CD4-positive, alpha-beta T cell (primary cell): Measurements from ENCODE around the gene C1orf115. TPM values are rescaled to one million over a fixed set of nuclear protein-coding genes. Genes with fewer than 3 reads are reported as not detected.
"Not testable (repeated sequence)": the region's sequence is repeated elsewhere in the genome, so short reads cannot be mapped to it uniquely, and the experiment has no call there.

Experiments
- ATAC-seq: fragments of 200-7000 bp; cut with Tn5 transposase; one replicate; pipeline ENCODE4 v1.10.0; 2022; ENCODE audit warnings: mild to moderate bottlenecking; ENCODE audit not compliant: poor library complexity
- CTCF ChIA-PET: fragments of 350-600 bp; sonication (Branson Sonifier 250); formaldehyde crosslinking; loops from one replicate; lab custom pipeline; 2021; ENCODE audit warnings: antibody characterized with exemption, inconsistent platforms; lab: Charles Lee
- POLR2A ChIA-PET: fragments of 350-600 bp; sonication (Branson Sonifier 250); formaldehyde crosslinking; loops from one replicate; lab custom pipeline; 2021; ENCODE audit warnings: antibody characterized with exemption, inconsistent platforms; lab: Charles Lee
- DNase-seq, 14 experiments: peaks; one replicate each; pipeline ENCODE4 v3.0.0-alpha.2; 2013 to 2020; ENCODE audit warnings: mixed read lengths in 2 of 14
- H3K27ac ChIP-seq, 2 donors: one replicate each; pipeline versions ENCODE4 v1.5.1 to v1.7.0; 2013; ENCODE audit warnings: low read length in 2 of 2, low read depth in 1 of 2, mild to moderate bottlenecking in 1 of 2
- H3K27me3 ChIP-seq, 2 experiments: 1 replicate in 1 of 2; 2 replicates in 1 of 2; pipeline versions ENCODE4 v1.6.1 to v1.7.0; 2013; ENCODE audit warnings: low read length in 2 of 2, control low read depth in 1 of 2, mild to moderate bottlenecking in 1 of 2, moderate library complexity in 1 of 2; ENCODE audit not compliant: insufficient read depth in 2 of 2, control insufficient read depth in 1 of 2
- H3K36me3 ChIP-seq: one replicate; pipeline ENCODE4 v1.6.1; 2013; ENCODE audit warnings: low read length, control low read depth; ENCODE audit not compliant: insufficient read depth
- H3K4me1 ChIP-seq: one replicate; pipeline ENCODE4 v1.6.1; 2013; ENCODE audit warnings: low read length, control low read depth; ENCODE audit not compliant: insufficient read depth
- H3K4me3 ChIP-seq: one replicate; pipeline ENCODE4 v1.5.1; 2013; ENCODE audit warnings: mild to moderate bottlenecking, low read length, moderate library complexity
- H3K9me3 ChIP-seq, 2 experiments: 1 replicate in 1 of 2; 2 replicates in 1 of 2; pipeline versions ENCODE4 v1.6.1 to v1.7.0; 2013; ENCODE audit warnings: low read length in 2 of 2, mild to moderate bottlenecking in 2 of 2, control low read depth in 1 of 2, moderate library complexity in 1 of 2; ENCODE audit not compliant: control insufficient read depth in 1 of 2, insufficient read depth in 1 of 2
- H3K27ac Mint-ChIP-seq: one replicate; pipeline ENCODE4 v1.8.0; 2020; ENCODE audit warnings: mixed read lengths
- H3K27me3 Mint-ChIP-seq: one replicate; pipeline ENCODE4 v1.8.0; 2021; ENCODE audit warnings: mixed read lengths
- H3K36me3 Mint-ChIP-seq: one replicate; pipeline ENCODE4 v1.8.0; 2021; ENCODE audit warnings: low read depth, mixed read lengths
- H3K4me1 Mint-ChIP-seq: one replicate; pipeline ENCODE4 v1.8.0; 2021; ENCODE audit warnings: low read depth, mixed read lengths
- H3K4me3 Mint-ChIP-seq: one replicate; pipeline ENCODE4 v1.8.0; 2020; ENCODE audit warnings: mild to moderate bottlenecking, mixed read lengths
- H3K9me3 Mint-ChIP-seq: one replicate; pipeline ENCODE4 v1.8.0; 2020; ENCODE audit warnings: mixed read lengths
- intact Hi-C, 2 experiments: fragments of 100-400 bp; cut with DNase I in 1 of 2; cut with micrococcal nuclease in 1 of 2; formaldehyde crosslinking; loops; one replicate each; pipeline versions ENCODE4 v1.15.1 to v1.9.0; 2023 to 2025; cut with DNase I, micrococcal nuclease
- total RNA-seq, 174 experiments: library from RNA in 2 of 174; stranded (reverse) in 2 of 174; gene quantifications; one replicate each; pipeline ENCODE4 v1.2.3 and lab custom pipeline; 2021 to 2026
- TF ChIP-seq, protein P1 (sequence below): fragments of 200-600 bp; IDR thresholded peaks from one replicate; pipeline ENCODE4 v1.8.0; 2022; ENCODE audit warnings: antibody characterized with exemption, mild to moderate bottlenecking

C1orf115 gene
- total RNA-seq, 2 experiments from 2014 or later = 0.73 to 0.82 TPM

DNA sequence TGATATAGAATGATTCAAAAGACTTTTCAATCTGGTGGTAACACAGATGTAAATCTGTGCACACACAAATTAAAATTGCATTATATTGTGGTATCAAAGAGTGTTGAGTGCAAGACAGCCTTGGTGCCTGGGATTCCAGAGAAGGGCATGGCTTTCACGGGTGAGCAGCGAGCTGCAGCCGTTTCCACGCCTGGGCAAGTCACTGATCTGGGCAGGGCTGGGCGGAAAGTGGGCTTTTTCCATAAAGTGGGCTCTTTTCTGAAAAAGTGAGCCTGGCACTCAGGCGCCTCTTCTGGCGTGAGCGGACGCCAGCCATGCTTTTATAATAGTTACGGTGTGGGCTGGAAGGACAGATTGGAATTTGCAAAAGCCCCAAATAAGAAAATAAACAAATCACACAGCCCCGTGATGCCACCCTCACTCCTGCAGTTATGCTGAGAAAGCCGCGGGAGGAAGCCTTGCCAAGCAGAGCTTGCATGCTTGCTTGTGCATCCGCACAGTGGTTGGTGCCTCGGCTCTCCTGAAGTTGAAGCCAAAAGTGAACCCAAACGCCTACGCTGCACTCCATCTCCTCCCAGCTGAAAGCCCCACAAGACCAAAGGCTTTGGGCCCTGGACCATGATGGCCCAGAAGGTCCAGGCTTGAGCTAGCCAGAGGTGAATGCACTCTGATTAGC lies 7.1 kb upstream of the C1orf115 start:
- Mint-ChIP-seq H3K9me3 (no peaks in the 10 kb centered on the region), H3K27me3 (peaks cover 7% of the 10 kb centered on the region), H3K4me1 (no peaks in the 10 kb centered on the region), H3K36me3 (no peaks in the 10 kb centered on the region), H3K4me3 (no peak overlapping the region), H3K27ac (no peak overlapping the region)
- Histone ChIP-seq H3K27ac (no peak overlapping the region), H3K9me3 (peaks cover 0 to 5% of the 10 kb centered on the region in 2 experiments), H3K36me3 (no peaks in the 10 kb centered on the region), H3K27me3 (no peaks in the 10 kb centered on the region), H3K4me1 (no peaks in the 10 kb centered on the region), H3K4me3 (no peak overlapping the region)
- DNase-seq (no peak), ATAC-seq (no peak)
- intact Hi-C loops = no loop called here
- TF ChIP-seq, protein P1, sequence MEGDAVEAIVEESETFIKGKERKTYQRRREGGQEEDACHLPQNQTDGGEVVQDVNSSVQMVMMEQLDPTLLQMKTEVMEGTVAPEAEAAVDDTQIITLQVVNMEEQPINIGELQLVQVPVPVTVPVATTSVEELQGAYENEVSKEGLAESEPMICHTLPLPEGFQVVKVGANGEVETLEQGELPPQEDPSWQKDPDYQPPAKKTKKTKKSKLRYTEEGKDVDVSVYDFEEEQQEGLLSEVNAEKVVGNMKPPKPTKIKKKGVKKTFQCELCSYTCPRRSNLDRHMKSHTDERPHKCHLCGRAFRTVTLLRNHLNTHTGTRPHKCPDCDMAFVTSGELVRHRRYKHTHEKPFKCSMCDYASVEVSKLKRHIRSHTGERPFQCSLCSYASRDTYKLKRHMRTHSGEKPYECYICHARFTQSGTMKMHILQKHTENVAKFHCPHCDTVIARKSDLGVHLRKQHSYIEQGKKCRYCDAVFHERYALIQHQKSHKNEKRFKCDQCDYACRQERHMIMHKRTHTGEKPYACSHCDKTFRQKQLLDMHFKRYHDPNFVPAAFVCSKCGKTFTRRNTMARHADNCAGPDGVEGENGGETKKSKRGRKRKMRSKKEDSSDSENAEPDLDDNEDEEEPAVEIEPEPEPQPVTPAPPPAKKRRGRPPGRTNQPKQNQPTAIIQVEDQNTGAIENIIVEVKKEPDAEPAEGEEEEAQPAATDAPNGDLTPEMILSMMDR = no peak
- ChIA-PET POLR2A (interaction anchor here (1.1 kb wide), 1 partner anchor 50 kb away, joined by 3 read pairs; no protein-coding TSS in a partner anchor), CTCF (no interaction called here)

DNA sequence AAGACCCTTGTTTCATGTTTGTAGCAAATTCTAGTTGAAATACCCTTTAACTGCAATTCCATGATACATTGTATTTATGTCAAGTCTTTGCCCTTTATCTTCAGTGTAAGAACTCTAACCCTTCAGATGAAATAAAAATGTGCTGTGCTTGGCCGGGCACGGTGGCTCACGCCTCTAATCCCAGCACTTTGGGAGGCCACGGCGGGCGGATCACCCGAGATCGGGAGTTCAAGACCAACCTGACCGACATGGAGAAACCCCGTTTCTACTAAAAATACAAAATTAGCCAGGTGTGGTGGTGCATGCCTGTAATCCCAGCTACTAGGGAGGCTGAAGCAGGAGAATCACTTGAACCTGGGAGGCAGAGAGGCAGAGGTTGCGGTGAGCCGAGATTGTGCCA lies 6.4 kb upstream of the C1orf115 start:
- H3K4me3 ChIP-seq, H3K36me3 Mint-ChIP-seq, H3K4me1 ChIP-seq, H3K27ac Mint-ChIP-seq, H3K27ac ChIP-seq, H3K36me3 ChIP-seq, H3K9me3 Mint-ChIP-seq, intact Hi-C loops, H3K4me3 Mint-ChIP-seq, H3K9me3 ChIP-seq, ATAC-seq, H3K4me1 Mint-ChIP-seq, H3K27me3 Mint-ChIP-seq, DNase-seq, CTCF ChIA-PET, H3K27me3 ChIP-seq: not testable (repeated sequence)
- POLR2A ChIA-PET = interaction anchor here (1.1 kb wide), 1 partner anchor 49 kb away, joined by 3 read pairs; no protein-coding TSS in a partner anchor

DNA sequence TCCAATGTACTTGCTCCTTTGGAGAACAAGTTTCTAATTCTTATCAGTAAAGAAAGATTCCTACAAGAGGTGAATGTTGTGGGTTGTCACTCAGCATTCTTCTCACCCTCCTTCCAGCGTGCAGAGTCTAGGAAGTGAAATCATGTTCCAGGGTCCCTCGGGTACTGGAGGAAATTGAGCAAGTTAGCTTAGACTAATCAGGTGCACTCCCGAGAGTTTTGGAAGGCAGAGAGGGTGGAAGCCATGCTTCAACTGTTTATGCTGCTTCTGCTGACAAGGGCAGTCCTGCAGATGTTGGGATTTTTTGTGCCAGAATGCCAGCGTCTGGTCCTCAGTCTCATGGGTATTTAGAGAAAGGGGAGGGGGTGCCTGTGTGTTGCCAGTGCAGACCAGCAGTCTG lies 5.3 kb upstream of the C1orf115 start:
- Mint-ChIP-seq H3K36me3 (no peaks in the 10 kb centered on the region), H3K27me3 (peaks cover 11% of the 10 kb centered on the region), H3K9me3 (no peaks in the 10 kb centered on the region), H3K4me1 (peaks cover 3% of the 10 kb centered on the region), H3K27ac (no peak overlapping the region), H3K4me3 (no peak overlapping the region)
- H3K27ac ChIP-seq = no peak overlapping the region
- intact Hi-C loops = no loop called here
- CTCF ChIA-PET = interaction anchor here (0.6 kb wide), 1 partner anchor 430 kb away, joined by 3 read pairs; no protein-coding TSS in a partner anchor
- no peaks in the 10 kb centered on the region for H3K36me3 ChIP-seq
- no peak for DNase-seq
- H3K4me1 ChIP-seq = peaks cover 3% of the 10 kb centered on the region
- H3K27me3 ChIP-seq = peaks cover 0 to 5% of the 10 kb centered on the region in 2 experiments
- peaks cover 0 to 5% of the 10 kb centered on the region in 2 experiments for H3K9me3 ChIP-seq
- TF ChIP-seq, protein P1 = no peak
- no peak for ATAC-seq
- POLR2A ChIA-PET = no interaction called here
- no peak overlapping the region for H3K4me3 ChIP-seq
